ENCODE data around the gene KANSL1L.
"Not testable (repeated sequence)": the region's sequence is repeated elsewhere in the genome, so short reads cannot be mapped to it uniquely, and the experiment has no call there.

DNA sequence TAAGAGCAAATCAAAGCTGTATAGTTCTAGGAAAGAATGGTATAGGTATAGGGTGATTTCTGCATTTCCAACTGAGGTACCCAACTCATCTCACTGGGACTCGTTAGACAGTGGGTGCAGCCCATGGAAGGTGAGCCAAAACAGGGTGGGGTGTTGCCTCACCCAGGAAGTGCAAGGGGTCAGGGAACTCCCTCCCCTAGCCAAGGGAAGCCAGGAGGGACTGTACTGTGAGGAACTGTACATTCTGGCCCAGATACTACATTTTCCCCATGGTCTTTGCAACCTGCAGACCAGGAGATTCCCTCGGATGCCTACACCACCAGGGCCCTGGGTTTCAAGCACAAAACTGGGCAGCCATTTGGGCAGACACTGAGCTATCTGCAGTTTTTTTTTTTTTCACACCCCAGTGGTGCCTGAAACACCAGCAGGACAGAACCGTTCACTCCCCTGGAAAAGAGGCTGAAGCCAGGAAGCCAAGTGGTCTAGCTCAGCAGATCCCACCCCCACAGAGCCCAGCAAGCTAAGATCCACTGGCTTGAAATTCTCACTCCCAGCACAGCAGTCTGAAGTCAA is 9.9 kb upstream of the KANSL1L start:
- TF ChIP-seq POLR2AphosphoS5 (IDR thresholded peaks at IDR 0.05; ENCODE audit: low read depth); EZH2 (IDR thresholded peaks at IDR 0.05; ENCODE audit: low read depth, unreplicated experiment); REST (IDR thresholded peaks at IDR 0.05; ENCODE audit: unreplicated experiment); CTCF (conservative IDR thresholded peaks at IDR 0.05; ENCODE audit: low read depth in 2 of 2); EZH2phosphoT487 (IDR thresholded peaks at IDR 0.05; ENCODE audit: unreplicated experiment); ZNF114 (CRISPR knock-in tag; IDR thresholded peaks at IDR 0.05); ZNF462 (CRISPR knock-in tag; IDR thresholded peaks at IDR 0.05); CREB1 (CRISPR knock-in tag; IDR thresholded peaks at IDR 0.05; ENCODE audit: low read depth); JUNB (IDR thresholded peaks at IDR 0.05; ENCODE audit: unreplicated experiment); STAT1 (IDR thresholded peaks at IDR 0.05; ENCODE audit: unreplicated experiment); ETS1 (IDR thresholded peaks at IDR 0.05): not testable (repeated sequence)
